Measurements from ENCODE around the gene MX2.

GRCh38 chr21:41419921-41420862 lies 58.4 kb downstream of the MX2 start:
- no peak for TF ChIP-seq CTCF (IDR thresholded peaks at IDR 0.05)
- TF ChIP-seq POLR2A (IDR thresholded peaks at IDR 0.05), result peak in 1 of 2 donors; percentile 18

All from Peyer's patch (tissue), 4 donors.